ENCODE data around the gene TMEM60. TPM values are rescaled to one million over a fixed set of nuclear protein-coding genes. Genes with fewer than 3 reads are reported as not detected.

The TMEM60 gene
- total RNA-seq, 2 donors from 2014 or later = 7.1 to 9.5 TPM

DNA sequence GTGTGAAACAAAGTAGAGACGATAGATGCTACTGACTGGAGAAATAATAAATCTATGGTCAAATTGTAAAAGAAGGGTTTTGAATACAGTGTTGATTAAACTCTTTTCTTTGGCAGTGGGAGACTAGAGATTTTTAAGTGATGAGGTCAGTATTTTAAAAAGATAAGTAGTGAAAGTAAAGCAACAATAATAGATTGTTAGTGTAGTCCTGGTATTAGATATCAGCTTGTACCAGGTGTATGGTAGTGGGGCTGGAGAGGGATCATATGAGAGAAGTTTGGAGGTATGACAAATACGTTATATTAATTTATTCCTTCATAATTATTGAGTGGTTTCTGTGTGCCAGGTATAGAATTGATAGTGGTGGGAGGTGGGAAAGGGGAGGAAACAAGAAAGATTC lies 25.6 kb upstream of the TMEM60 start:
- Mint-ChIP-seq H3K9me3 (peaks cover 43 to 50% of the 10 kb centered on the region in 2 donors), H3K36me3 (peaks cover 45 to 62% of the 10 kb centered on the region in 2 donors), H3K27ac (no peak overlapping the region)
- DNase-seq (ENCODE audit: low spot score in 2 of 2) (no peak), ATAC-seq (no peak)

DNA sequence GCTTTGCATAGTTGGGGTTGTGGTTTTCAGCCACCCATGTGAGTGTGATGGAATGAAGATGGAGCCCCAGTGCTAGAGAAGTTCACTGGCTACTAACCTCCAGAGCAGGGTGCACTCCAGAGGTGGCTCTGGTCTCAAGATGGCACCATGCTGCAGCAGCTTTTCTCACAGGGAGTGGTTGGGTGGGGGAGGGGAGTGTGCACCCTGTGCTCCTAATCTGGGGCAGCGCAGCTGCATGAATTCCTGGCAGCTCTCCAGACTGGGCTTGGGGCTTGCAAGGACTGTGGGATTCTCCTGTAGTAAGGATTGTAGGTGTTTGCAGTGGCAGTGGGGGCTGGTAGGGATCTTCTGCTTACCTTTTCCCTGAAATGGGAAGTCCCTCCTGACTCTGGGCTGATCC lies 24.0 kb upstream of the TMEM60 start:
- DNase-seq (ENCODE audit: low spot score in 2 of 2) = no peak
- ATAC-seq = no peak
- Mint-ChIP-seq H3K36me3 (peaks cover 55 to 77% of the 10 kb centered on the region in 2 donors), H3K27ac (no peak overlapping the region), H3K9me3 (peaks cover 50 to 55% of the 10 kb centered on the region in 2 donors)

DNA sequence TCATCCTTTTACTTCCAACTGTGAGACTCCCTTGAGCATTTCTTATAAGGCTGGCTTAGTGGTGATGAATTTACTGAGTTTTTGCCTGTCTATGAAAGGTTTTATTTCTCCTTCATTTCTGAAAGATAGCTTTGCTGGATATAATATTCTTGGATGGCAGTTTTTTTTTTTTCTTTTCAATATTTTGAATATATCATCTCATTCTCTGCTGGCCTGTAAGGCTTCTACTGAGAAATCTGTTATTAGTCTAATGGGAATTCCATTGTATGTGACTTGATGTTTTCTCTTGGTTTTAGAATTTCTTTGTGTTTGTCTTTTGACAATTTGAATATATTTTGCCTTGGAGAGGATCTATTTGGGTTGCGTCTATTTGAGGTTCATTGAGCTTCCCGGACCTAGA lies 22.7 kb upstream of the TMEM60 start:
- Mint-ChIP-seq H3K27ac (no peak overlapping the region), H3K9me3 (peaks cover 58 to 59% of the 10 kb centered on the region in 2 donors), H3K36me3 (peaks cover 64 to 88% of the 10 kb centered on the region in 2 donors)
- DNase-seq (ENCODE audit: low spot score in 2 of 2) (no peak), ATAC-seq (no peak)

- DNase-seq (ENCODE audit: low spot score in 2 of 2) = no peak
- Mint-ChIP-seq H3K27ac (no peak overlapping the region), H3K9me3 (peaks cover 50 to 52% of the 10 kb centered on the region in 2 donors), H3K36me3 (peaks cover 51 to 76% of the 10 kb centered on the region in 2 donors)
- ATAC-seq = no peak
Measured at GRCh38 chr7:77819021-77819420, 20.8 kb upstream of the TMEM60 start.

- DNase-seq (ENCODE audit: low spot score in 2 of 2) = no peak
- H3K9me3 Mint-ChIP-seq = peaks cover 16 to 21% of the 10 kb centered on the region in 2 donors
- H3K27ac Mint-ChIP-seq = no peak overlapping the region
- no peak for ATAC-seq
- peaks cover 18 to 37% of the 10 kb centered on the region in 2 donors for H3K36me3 Mint-ChIP-seq
Measured at GRCh38 chr7:77813180-77813579, 14.9 kb upstream of the TMEM60 start.

DNA sequence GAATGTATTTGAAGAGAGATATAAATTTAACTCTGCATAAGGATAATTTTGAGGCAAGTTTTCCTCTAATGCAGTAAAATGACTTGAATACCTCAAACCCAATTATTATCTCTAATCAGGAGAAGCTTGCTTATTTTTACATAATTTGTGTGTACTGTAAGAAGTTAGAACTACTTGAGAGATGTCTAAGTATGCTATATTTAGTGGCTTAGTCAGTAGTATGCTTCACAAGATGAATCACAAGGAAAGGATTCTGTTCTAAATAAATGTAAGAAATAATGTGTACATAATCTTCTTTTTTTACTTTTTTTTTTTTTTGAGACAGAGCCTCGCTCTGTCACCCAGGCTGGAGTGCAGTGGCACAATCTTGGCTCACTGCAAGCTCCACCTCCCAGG lies 14.1 kb upstream of the TMEM60 start:
- Mint-ChIP-seq H3K36me3 (peaks cover 21 to 37% of the 10 kb centered on the region in 2 donors), H3K9me3 (peaks cover 13 to 26% of the 10 kb centered on the region in 2 donors), H3K27ac (no peak overlapping the region)
- ATAC-seq (no peak), DNase-seq (ENCODE audit: low spot score in 2 of 2) (no peak)

- Mint-ChIP-seq H3K27ac (no peak overlapping the region), H3K9me3 (peaks cover 7 to 26% of the 10 kb centered on the region in 2 donors), H3K36me3 (peaks cover 18 to 37% of the 10 kb centered on the region in 2 donors)
- DNase-seq (ENCODE audit: low spot score in 2 of 2) (no peak), ATAC-seq (no peak)
Measured at GRCh38 chr7:77811516-77812289, 13.5 kb upstream of the TMEM60 start.

- Mint-ChIP-seq H3K27ac (no peak overlapping the region), H3K36me3 (peaks cover 21 to 56% of the 10 kb centered on the region in 2 donors), H3K9me3 (peaks cover 5 to 30% of the 10 kb centered on the region in 2 donors)
- DNase-seq (ENCODE audit: low spot score in 2 of 2) = no peak
- ATAC-seq = peak in 1 of 2 donors; percentile 24
Measured at GRCh38 chr7:77808517-77808916, 10.3 kb upstream of the TMEM60 start.

GRCh38 chr7:77806425-77806824 lies 8.2 kb upstream of the TMEM60 start:
- Mint-ChIP-seq H3K9me3 (peaks cover 5 to 30% of the 10 kb centered on the region in 2 donors), H3K27ac (no peak overlapping the region), H3K36me3 (peaks cover 21 to 60% of the 10 kb centered on the region in 2 donors)
- ATAC-seq = no peak
- no peak for DNase-seq (ENCODE audit: low spot score in 2 of 2)

DNA sequence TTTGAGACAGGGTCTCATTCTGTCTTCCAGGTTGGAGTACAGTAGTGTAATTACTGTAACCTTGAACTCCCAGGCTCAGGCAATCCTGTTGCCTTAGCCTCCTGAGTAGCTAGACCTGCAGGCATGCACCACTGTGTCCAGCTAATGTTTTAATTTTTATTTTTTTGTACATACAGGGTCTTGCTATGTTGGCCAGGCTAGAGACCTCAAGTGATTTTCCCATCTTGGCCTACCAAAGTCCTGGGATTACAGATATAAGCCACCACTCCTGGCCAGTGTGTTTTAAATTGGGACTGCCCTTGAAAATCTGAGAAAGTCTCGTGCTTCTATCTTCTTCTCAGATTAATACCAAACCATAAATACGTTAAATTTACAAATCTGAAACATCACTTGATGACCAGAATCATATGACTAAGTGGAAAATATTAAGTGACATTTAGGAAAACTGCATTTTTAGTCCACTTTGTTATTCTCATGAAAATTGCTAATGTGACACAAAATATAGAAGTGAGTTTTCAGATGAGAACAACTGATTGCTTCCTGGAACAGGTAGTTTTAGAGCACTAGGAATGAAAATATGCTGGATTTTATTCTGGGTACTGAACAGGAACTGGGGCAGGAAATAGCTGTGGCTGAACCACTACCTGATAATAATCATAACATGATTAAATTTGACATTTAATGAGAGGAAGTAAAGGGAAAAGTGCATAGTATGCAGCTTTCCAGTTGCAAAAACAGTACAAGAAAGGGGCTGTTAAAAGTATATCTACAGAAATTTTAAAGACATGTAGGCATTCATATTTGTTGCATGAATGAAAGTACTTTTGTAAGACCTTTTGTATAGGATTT lies 4.5 kb upstream of the TMEM60 start:
- ATAC-seq = no peak
- peaks cover 0 to 22% of the 10 kb centered on the region in 2 donors for H3K9me3 Mint-ChIP-seq
- peaks cover 26 to 63% of the 10 kb centered on the region in 2 donors for H3K36me3 Mint-ChIP-seq
- DNase-seq (ENCODE audit: low spot score in 2 of 2) = no peak
- peak overlapping the region; percentile 75 for H3K27ac Mint-ChIP-seq

DNA sequence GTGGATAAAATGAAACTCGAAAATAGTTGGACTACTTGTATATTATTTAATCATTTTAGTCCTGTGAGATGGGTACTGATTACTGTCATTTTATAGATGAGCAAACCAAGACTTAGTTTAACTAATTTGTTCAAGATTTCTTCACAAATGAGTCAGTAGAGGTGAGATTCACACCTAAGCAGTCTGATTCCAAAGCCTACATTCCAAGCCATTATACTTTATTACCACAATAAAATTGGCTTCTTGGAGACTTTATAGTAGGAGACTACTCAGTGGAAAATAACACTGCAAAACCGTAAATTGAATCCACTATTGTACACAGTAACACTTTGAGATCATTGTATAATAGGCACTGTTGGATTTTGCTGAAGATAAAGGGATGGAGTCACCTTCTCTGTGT lies 2.5 kb upstream of the TMEM60 start:
- Mint-ChIP-seq H3K27ac (peak overlapping the region in 1 of 2 donors; percentile 99), H3K36me3 (peaks cover 24 to 46% of the 10 kb centered on the region in 2 donors), H3K9me3 (peaks cover 0 to 6% of the 10 kb centered on the region in 2 donors)
- DNase-seq (ENCODE audit: low spot score in 2 of 2) (no peak), ATAC-seq (no peak)

DNA sequence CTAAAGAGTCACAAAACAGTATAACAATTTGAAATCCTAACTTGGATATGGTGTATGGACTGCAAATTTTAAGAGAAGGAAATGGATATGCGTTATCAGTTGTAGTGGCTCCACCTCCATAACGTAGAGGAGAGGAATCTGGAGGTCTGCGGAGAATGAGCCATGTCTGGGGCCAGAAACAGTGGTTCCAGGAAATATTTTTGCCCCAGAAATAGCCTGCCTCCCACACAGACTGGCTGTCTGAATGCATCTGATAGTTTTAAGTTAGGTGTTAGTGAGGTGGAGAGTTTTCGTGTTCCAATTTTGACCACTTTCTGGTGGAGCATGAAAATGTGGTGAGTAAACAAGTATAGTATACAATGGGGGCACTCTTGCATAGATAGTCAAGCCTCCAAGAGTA lies 1.9 kb upstream of the TMEM60 start:
- ATAC-seq (no peak), DNase-seq (ENCODE audit: low spot score in 2 of 2) (no peak)

GRCh38 chr7:77799078-77799964 lies 1.1 kb upstream of the TMEM60 start:
- Mint-ChIP-seq H3K36me3 (peaks cover 19 to 38% of the 10 kb centered on the region in 2 donors), H3K27ac (peak overlapping the region; percentile 97 to 99), H3K9me3 (no peaks in the 10 kb centered on the region)
- ATAC-seq = no peak
- DNase-seq (ENCODE audit: low spot score in 2 of 2) = peak; percentile 17 to 68

More for the DNA sequence above, 1.9 kb upstream of the TMEM60 start:
- H3K27ac Mint-ChIP-seq = peak overlapping the region; percentile 81 to 99
- H3K36me3 Mint-ChIP-seq = peaks cover 19 to 40% of the 10 kb centered on the region in 2 donors
- peaks cover 0 to 2% of the 10 kb centered on the region in 2 donors for H3K9me3 Mint-ChIP-seq

DNA sequence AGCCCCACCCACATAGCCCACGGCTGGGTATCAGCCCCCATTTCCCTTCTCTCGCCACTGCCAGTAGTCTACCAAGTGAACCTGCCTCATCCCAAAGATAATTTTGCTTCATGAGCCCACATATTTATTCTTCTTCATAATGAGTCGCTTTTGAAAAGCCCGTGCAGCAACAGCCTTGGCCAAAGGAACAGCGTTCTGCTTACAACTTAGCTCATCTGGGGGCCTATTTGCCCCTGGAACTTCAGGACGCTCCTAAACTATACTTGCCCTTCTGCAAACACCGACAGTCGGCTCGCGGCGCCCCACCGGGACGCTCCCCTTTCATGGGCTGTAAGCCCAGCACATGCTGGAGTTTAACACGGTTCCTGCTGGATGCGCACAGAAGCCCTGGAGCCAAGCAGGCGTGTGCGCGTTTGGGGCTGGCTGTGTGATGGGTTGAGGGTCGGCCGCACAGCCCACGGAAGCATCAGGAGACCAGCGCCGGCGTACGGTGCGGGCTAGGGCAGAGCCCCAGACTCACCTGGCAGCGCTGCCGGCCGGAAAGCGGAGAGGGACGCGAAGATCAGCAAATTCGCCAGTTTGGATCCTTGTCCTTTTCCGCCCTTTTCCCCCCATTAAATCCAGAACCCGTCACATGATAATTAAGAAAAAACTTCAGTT lies 370 bp downstream of the TMEM60 start:
- no peaks in the 10 kb centered on the region for H3K9me3 Mint-ChIP-seq
- DNase-seq (ENCODE audit: low spot score in 2 of 2) (no peak), ATAC-seq (peak; percentile 33 to 49)
- peaks cover 19 to 35% of the 10 kb centered on the region in 2 donors for H3K36me3 Mint-ChIP-seq
- H3K27ac Mint-ChIP-seq = peak overlapping the region; percentile 97 to 99

DNA sequence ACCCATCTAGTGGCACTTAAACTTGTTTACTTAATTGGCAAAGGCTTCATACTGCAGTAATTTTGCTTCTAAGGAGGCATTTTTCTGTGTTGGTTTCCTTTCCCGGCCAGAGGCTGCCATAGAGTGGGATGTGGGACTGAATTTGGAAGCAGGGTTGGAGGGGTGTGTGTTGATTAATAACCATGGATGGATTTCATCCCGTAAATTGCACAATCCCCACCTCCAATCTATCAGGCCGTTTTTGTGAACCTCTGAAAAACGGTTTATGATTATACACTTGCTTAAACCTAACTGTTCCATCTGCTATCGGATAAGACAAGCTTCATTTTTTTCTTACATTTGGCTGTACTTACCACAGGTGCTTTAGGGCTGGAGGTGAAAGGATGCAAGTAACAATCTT lies 1.3 kb downstream of the TMEM60 start:
- Mint-ChIP-seq H3K27ac (peak overlapping the region in 1 of 2 donors; percentile 99), H3K36me3 (peaks cover 19 to 35% of the 10 kb centered on the region in 2 donors), H3K9me3 (no peaks in the 10 kb centered on the region)
- DNase-seq (ENCODE audit: low spot score in 2 of 2) (no peak), ATAC-seq (no peak)

GRCh38 chr7:77796109-77796508 lies 2.1 kb downstream of the TMEM60 start:
- DNase-seq (ENCODE audit: low spot score in 2 of 2) = no peak

More at GRCh38 chr7:77796109-77796508, 2.1 kb downstream of the TMEM60 start:
- Mint-ChIP-seq H3K27ac (no peak overlapping the region), H3K36me3 (peaks cover 19 to 35% of the 10 kb centered on the region in 2 donors), H3K9me3 (no peaks in the 10 kb centered on the region)
- no peak for ATAC-seq

Measured in activated naive CD4-positive, alpha-beta T cell treated with anti-CD3 and anti-CD28 coated beads, Interleukin-2, amount 50 U/mL, for 72 hours (primary cell).